ENCODE measurements around the gene VGLL4.
A peak's percentile ranks its signal among the peaks of the same experiment; 100 is the strongest.

VGLL4 gene

DNA sequence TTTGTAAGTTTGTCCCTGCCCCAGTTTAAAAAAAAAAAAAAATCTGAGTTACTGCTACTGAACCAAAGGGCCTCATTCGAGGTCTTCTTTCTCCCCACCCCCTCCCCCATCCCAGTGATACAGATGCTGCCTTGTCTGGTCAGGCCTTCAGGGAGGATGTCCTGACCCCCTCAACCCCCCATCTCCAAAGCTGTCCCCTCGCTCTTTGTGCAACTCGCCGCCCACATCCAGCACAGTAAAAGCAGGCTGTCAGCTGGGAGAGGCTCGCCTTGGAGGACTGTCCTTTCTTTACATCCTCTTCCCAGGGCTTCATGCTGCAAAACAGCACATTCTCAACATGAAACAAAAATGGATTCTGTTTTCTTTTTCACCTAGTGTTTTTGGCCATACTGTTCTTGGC is 133.4 kb downstream of the VGLL4 start:
- Histone ChIP-seq H3K4me1 (ENCODE audit: insufficient read depth, insufficient read length) (no peaks in the 10 kb centered on the region), H3K9ac (ENCODE audit: insufficient read length, low read depth) (no peak overlapping the region)
- TF ChIP-seq ZNF274 (IDR thresholded peaks at IDR 0.05; ENCODE audit: low read depth, low read length), result no peak
- no peak for TF ChIP-seq YY1 (IDR thresholded peaks at IDR 0.05; ENCODE audit: insufficient read depth, insufficient read length)
- TF ChIP-seq SUZ12 (IDR thresholded peaks at IDR 0.05; ENCODE audit: extremely low read depth, insufficient read depth, insufficient read length), result no peak

DNA sequence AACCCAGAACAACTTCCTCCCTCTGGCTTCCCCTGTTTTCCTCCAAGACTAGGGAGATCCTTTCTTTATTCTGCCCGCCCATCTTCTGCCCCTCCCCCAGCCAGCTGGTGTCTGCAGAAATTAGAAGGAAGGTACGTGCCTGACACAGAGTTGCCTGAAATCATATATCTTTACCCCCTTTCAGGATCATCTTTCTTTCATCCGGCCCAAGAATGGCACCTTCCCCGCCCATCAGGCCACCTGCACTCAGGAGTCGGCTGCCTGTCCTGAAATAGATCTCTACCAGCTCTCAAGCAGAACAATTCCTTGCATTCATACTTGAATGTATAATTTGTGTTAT is 133.7 kb downstream of the VGLL4 start:
- Histone ChIP-seq H3K4me3 (ENCODE audit: insufficient read length, low read depth) (no peak overlapping the region), H3K36me3 (ENCODE audit: insufficient read depth, insufficient read length, low read length) (no peaks in the 10 kb centered on the region), H3K9me3 (ENCODE audit: insufficient read depth, low read length) (no peaks in the 10 kb centered on the region; the same call in 1 of the 2 replicates), H3K9ac (ENCODE audit: insufficient read length, low read depth) (no peak overlapping the region), H3K4me1 (ENCODE audit: insufficient read depth, insufficient read length) (no peaks in the 10 kb centered on the region), H3K27me3 (ENCODE audit: insufficient read depth, insufficient read length) (no peaks in the 10 kb centered on the region)
- no peak for DNase-seq (ENCODE audit: low read depth, low spot score)
- TF ChIP-seq YY1 (IDR thresholded peaks at IDR 0.05; ENCODE audit: insufficient read depth, insufficient read length) (no peak), ZNF274 (IDR thresholded peaks at IDR 0.05; ENCODE audit: low read depth, low read length) (no peak), SUZ12 (IDR thresholded peaks at IDR 0.05; ENCODE audit: extremely low read depth, insufficient read depth, insufficient read length) (no peak)

More for the DNA sequence above, 133.4 kb downstream of the VGLL4 start:
- Histone ChIP-seq H3K9me3 (ENCODE audit: insufficient read depth, low read length) (no peaks in the 10 kb centered on the region; the same call in 1 of the 2 replicates), H3K27me3 (ENCODE audit: insufficient read depth, insufficient read length) (no peaks in the 10 kb centered on the region), H3K4me3 (ENCODE audit: insufficient read length, low read depth) (no peak overlapping the region), H3K36me3 (ENCODE audit: insufficient read depth, insufficient read length, low read length) (no peaks in the 10 kb centered on the region)
- DNase-seq (ENCODE audit: low read depth, low spot score), result no peak

DNA sequence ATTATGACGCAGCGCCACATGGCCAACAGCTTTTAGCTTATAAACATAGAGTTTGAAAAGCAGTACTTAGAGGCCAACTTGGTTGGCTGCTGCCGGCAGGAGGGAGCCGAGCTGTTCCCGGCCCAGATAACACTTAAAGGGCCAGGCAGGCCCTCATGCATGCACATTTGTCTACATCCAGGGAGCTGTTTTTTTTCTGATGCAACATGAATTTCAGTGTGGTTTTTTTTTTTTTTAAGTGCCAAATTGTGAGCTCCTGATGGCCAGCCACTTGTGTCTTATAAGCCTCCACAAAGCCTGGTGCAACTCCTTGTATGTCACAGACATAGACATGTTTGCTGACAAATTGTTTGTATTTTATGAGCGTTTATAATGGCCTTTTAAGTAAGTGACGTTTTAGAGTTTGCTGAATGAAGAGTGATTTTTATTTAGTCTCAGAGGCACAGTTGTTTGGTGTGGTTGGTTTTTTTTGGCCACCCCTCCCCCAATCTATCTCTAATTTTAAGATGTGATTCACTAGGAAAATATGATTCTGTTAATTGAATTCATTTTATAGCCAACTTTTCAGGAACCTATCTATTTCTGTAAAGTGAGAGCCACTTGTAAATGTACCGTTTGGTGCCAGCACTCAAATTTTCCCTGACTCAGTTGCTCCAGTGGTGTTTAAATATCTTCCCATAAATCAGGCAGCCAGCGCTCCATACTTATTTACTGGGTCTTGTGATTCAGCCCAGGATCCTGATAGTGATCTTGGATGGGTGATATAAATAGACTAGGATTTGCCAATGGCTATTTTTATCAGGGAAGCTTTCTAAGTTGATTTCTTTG is 134.3 kb downstream of the VGLL4 start:
- H3K4me1 ChIP-seq (ENCODE audit: insufficient read depth, insufficient read length), result no peaks in the 10 kb centered on the region
- no peak overlapping the region for H3K9ac ChIP-seq (ENCODE audit: insufficient read length, low read depth)
- H3K4me3 ChIP-seq (ENCODE audit: insufficient read length, low read depth), result no peak overlapping the region
- DNase-seq (ENCODE audit: low read depth, low spot score), result peak; percentile 8
- no peaks in the 10 kb centered on the region; the same call in 1 of the 2 replicates for H3K9me3 ChIP-seq (ENCODE audit: insufficient read depth, low read length)
- H3K27me3 ChIP-seq (ENCODE audit: insufficient read depth, insufficient read length), result no peaks in the 10 kb centered on the region
- no peak for TF ChIP-seq ZNF274 (IDR thresholded peaks at IDR 0.05; ENCODE audit: low read depth, low read length)
- no peak for TF ChIP-seq YY1 (IDR thresholded peaks at IDR 0.05; ENCODE audit: insufficient read depth, insufficient read length)
- no peak for TF ChIP-seq SUZ12 (IDR thresholded peaks at IDR 0.05; ENCODE audit: extremely low read depth, insufficient read depth, insufficient read length)
- no peaks in the 10 kb centered on the region for H3K36me3 ChIP-seq (ENCODE audit: insufficient read depth, insufficient read length, low read length)

DNA sequence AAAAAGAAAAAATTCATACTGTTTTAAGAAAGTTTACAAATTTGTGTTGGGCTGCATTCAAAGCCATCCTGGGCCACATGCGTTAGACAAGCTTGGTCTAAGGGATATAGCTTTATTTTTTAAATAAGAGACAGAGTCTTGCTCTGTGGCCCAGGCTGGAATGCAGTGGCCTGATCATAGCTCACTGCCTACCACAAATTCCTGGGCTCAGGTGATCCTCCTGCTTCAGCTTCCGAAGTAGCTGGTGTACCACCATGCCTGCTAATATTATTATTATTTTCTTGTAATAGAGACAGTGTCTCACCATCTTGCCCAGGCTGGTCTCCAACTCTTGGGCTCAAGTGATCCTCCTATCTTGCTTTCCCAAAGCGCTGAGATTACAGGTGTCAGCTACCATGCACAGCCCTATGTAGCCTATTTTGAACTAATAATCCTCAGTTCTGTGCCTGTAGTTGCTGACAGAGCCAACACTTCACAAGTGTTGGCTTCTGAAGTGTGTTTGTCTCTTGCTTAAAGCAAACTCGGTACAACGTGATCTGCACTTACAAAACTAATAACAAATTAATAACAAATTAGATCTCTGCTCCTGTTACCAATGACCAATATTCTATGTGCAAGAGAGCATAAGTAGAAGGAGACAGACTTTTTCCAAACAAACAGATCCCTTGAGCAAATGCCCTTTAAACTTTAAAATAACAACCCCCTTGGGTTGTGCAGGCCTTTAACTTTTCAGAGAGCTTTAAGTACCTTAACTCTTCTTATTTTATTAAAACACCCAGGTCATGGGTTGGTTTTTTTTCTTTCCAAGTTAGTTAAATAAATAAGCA is 135.2 kb downstream of the VGLL4 start:
- H3K36me3 ChIP-seq (ENCODE audit: insufficient read depth, insufficient read length, low read length), result no peaks in the 10 kb centered on the region
- TF ChIP-seq ZNF274 (IDR thresholded peaks at IDR 0.05; ENCODE audit: low read depth, low read length) (no peak), YY1 (IDR thresholded peaks at IDR 0.05; ENCODE audit: insufficient read depth, insufficient read length) (no peak), SUZ12 (IDR thresholded peaks at IDR 0.05; ENCODE audit: extremely low read depth, insufficient read depth, insufficient read length) (no peak)
- no peak overlapping the region for H3K9ac ChIP-seq (ENCODE audit: insufficient read length, low read depth)
- no peaks in the 10 kb centered on the region for H3K4me1 ChIP-seq (ENCODE audit: insufficient read depth, insufficient read length)
- no peak overlapping the region for H3K4me3 ChIP-seq (ENCODE audit: insufficient read length, low read depth)
- no peaks in the 10 kb centered on the region; the same call in 1 of the 2 replicates for H3K9me3 ChIP-seq (ENCODE audit: insufficient read depth, low read length)
- DNase-seq (ENCODE audit: low read depth, low spot score), result no peak
- no peaks in the 10 kb centered on the region for H3K27me3 ChIP-seq (ENCODE audit: insufficient read depth, insufficient read length)

DNA sequence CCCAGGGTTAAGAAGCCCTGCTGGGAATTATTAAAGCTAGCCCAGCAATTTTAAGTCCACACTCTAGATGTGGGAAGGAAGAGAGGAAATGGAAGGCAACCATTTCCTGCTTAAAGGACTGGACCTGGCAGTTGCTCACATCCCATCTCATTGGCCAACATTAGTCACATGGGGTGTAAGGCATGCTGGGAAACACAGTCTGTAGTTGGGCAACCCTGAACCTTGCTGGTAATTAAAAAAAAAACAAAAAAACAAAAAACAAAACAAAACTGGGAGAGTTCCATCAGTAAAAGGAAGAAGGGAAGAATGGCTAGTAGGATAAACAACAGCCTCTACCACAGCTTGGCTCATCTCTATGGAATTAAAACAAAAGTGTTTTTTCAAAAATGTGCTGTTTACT is 136.0 kb downstream of the VGLL4 start:
- no peaks in the 10 kb centered on the region for H3K36me3 ChIP-seq (ENCODE audit: insufficient read depth, insufficient read length, low read length)
- no peaks in the 10 kb centered on the region for H3K27me3 ChIP-seq (ENCODE audit: insufficient read depth, insufficient read length)
- H3K4me3 ChIP-seq (ENCODE audit: insufficient read length, low read depth), result no peak overlapping the region
- H3K9ac ChIP-seq (ENCODE audit: insufficient read length, low read depth), result no peak overlapping the region
- no peak for DNase-seq (ENCODE audit: low read depth, low spot score)
- H3K4me1 ChIP-seq (ENCODE audit: insufficient read depth, insufficient read length), result no peaks in the 10 kb centered on the region
- H3K9me3 ChIP-seq (ENCODE audit: insufficient read depth, low read length), result no peaks in the 10 kb centered on the region; the same call in 1 of the 2 replicates
- no peak for TF ChIP-seq YY1 (IDR thresholded peaks at IDR 0.05; ENCODE audit: insufficient read depth, insufficient read length)
- no peak for TF ChIP-seq ZNF274 (IDR thresholded peaks at IDR 0.05; ENCODE audit: low read depth, low read length)
- TF ChIP-seq SUZ12 (IDR thresholded peaks at IDR 0.05; ENCODE audit: extremely low read depth, insufficient read depth, insufficient read length), result no peak
